GM18907 (cell line): ENCODE results near the gene PNN.
"Not testable (repeated sequence)": the region's sequence is repeated elsewhere in the genome, so short reads cannot be mapped to it uniquely, and the experiment has no call there.

Source experiments
- ATAC-seq: cut with Tn5 transposase; IDR thresholded peaks from one replicate; pipeline ENCODE4 v1.9.1; 2021; ENCODE audit warnings: mild to moderate bottlenecking, moderate library complexity; ENCODE audit not compliant: unreplicated experiment

The PNN gene

DNA sequence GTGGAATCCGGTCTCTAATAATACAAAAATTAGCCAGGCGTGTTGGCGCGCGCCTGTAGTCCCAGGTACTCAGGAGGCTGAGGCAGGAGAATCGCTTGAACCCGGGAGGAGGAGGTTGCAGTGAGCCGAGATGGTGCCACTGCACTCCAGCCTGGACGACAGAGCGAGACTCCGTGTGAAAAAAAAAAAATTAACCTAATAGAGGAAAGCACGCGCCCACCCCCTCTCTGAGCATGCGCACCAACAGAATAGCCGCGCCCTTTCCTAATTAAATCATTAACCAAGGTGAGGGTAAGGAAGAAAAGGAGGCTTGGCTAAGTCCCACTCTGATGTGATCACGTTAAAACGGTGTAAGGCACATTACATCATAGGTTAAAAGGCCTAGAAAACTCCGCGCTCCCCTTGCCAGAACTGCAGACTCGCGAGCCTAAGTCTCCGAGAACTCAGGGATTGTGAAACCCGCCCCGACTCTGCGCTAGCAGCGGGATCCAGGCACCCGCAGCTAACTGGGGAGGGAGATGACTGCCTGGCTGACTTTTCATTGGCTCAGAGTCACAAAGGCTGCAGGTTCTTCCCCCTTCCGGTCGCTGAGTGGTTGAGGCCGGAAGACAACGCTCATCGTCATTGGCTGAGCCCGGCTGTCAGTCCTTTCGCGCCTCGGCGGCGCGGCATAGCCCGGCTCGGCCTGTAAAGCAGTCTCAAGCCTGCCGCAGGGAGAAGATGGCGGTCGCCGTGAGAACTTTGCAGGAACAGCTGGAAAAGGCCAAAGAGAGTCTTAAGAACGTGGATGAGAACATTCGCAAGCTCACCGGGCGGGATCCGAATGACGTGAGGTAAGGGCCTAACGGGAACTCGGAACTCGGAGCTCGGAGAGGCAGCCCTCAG, at the start of gene PNN:
PNN (plus strand) TSS at position 695 of the 885 bp plus-strand sequence; CDS start at position 721, 26 bp downstream.
- ATAC-seq, result peak; percentile 94

DNA sequence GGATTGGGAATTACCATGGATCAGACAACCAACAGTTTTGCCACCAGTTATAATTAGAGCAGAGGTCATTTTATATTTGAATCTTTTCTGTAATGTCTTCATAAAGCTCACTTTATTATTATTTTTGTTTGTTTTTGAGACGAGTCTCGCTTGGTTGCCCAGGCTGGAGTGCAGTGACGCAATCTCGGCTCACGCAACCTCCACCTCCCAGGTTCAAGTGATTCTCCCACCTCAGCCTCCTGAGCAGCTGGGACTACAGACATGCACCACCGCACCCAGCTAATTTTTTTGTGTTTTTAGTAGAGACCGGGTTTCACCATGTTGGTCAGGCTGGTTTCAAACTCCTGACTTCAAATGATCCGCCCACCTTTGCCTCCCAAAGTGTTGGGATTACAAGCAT, 37.2 kb upstream of the PNN start:
- not testable (repeated sequence) for ATAC-seq

DNA sequence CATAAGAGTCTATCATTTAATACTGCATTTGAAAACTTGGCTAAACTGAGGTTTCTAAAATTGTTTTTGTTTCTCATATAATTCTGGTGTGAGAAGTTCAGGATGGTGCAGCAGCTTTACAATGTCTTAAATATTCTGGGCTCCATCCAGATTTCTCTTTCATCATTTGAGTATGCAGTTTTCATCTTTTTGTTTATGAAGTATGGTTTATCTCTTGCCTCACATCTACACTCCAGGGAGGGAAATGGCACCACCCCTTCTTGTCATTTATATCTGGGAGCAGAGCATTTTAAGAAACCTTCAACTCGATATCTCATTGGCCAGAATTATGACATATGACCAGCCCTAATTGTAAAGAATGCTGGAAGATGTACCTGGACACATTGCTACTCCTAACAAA, 36.6 kb upstream of the PNN start:
- no peak for ATAC-seq

DNA sequence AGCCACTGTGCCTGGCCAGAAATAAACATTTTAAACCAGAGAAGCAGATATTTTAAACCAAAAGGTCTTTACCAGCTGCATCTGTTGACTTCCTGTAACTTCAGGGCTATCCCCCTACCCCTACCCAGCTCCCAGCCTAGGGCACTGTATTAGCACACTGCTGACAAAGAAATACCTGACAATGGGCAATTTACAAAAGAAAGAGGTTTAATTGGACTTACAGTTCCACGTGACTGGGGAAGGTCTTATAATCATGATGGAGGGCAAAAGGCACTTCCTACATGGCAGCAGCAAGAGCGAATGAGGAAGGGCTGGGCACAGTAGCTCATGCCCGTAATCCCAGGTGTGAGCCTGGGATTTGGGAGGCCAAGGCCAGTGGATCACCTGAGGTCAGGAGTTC, 34.9 kb upstream of the PNN start:
- ATAC-seq, result no peak

DNA sequence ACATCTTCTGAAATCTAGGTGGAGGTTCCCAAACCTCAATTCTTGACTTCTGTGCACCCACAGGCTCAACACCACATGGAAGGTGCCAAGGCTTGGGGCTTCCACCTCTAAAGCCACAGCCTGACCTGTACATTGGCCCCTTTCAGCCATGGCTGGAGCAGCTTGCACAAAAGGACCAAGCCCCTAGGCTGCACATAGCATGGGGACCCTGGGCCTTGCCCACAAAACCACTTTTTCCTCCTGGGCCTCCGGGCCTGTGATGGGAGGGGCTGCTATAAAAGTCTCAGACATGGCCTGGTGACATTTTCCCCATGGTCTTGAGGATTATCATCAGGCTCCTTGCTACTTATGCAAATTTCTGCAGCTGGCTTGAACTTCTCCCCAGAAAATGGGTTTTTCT, 33.4 kb upstream of the PNN start:
- ATAC-seq, result not testable (repeated sequence)

DNA sequence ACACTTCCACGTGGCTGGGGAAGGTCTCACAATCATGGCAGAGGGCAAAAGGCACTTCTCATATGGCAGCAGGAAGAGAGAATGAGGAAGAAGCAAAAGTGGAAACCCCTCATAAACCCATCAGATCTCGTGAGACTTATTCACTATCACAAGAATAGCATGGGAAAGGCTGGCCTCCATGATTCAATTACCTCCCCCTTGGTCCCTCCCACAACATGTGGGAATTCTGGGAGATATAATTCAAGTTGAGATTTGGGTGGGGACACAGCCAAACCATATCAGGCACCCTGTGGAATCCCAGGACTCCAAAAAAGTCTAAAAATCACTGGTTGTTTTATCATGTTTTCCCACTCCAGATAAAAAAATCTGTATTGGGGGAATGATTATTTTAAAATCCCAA, 31.8 kb upstream of the PNN start:
- ATAC-seq, result not testable (repeated sequence)

DNA sequence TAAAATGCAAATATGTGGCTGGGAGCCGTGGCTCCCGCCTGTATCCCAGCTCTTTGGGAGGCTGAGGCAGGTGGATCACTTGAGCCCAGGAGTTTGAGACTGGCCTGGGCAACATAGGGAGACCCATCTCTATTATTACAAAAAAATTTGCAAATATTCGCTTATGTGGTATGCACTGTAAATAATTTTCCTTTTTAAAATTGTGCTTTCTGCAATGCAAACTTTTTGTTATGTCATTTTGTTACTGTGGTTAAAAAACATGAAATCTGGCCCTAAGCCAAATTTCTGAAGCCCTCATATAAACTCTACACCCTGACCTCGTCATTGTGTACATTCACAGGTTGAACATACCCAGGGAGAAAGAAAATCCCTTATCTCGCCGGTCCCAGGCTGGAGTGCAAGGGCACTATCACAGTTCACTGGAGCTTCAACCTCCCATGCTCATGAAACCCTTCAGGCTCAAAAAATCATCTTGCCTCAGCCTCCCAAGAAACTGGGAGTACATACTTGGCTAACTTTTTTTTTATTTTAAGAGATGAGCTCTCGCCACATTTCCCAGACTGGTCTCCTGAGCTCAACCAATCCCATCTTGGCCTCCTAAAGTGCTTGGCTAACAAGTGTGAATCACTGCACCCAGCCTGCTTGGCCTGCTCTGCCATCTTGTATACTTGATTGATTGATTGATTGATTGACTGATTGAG, 29.6 kb upstream of the PNN start:
- ATAC-seq, result no peak

DNA sequence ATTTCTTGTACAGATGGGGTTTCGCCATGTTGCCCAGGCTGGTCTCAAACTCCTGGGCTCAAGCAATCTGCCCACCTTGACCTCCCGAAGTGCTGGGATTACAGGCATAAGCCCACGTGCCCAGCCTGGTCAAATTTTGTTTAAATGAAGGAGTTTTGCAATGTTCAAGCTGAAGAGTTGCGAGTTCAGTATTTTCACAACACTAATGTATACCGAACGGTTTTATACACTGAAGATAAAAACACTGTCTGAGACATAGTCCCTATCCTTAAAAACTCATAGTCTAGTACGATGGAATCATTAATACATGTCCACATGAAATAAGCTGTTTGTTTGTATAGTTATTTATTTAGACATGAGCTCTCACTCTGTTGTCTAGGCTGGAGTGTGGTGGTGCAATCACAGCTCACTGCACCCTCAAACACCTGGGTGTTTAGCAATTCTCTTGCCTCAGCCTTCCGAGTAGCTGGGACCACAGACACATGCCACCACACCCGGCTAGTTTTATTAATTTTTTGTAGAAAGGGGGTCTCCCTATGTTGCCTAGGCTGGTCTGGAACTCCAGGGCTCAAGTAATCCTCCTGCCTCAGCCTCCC, 20.4 kb upstream of the PNN start:
- ATAC-seq, result no peak

DNA sequence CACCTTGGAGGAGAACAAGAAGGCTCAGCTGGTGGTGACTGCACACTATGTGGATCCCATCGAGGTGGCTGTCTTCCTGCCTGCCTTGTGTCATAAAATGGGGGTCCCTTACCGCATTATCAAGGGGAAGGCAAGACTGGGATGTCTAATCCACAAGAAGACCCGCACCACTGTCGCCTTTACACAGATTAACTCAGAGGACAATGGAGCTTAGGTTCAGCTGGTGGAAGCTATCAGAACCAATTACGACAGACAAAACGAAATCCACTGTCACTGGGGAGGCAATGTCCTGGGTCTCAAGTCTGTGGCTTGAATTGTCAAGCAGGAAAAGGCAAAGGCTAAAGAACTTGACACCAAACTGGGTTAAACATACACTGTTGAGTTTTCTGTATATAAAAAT, 17.6 kb upstream of the PNN start:
- ATAC-seq, result no peak

DNA sequence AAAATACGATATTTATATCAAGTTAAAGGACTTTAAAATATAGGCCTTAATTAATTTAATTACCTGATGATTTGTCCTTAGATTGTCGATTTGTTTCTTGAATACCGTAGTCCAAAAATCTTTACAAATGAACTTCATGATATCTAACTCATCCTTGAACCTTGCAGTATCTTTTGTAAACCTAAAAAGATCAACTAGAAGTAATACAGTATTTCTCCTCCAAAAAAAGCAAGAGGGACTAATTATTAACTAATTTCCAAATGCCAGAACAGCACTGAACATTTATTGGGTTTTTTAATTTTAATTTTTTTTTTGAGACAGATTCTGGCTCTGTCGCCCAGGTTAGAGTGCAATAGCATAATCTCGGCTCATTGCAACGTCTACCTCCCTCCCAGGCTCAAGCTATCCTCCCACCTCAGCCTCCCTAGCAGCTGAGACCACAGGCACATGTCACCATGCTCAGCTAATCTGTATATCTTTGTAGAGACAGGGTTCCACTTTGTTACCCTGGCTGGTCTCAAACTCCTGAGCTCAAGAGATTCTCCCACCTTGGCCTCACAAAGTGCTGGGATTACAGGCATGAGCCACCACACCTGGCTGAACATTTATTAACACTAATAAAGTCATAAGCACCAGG, 16.7 kb upstream of the PNN start:
- ATAC-seq, result no peak

DNA sequence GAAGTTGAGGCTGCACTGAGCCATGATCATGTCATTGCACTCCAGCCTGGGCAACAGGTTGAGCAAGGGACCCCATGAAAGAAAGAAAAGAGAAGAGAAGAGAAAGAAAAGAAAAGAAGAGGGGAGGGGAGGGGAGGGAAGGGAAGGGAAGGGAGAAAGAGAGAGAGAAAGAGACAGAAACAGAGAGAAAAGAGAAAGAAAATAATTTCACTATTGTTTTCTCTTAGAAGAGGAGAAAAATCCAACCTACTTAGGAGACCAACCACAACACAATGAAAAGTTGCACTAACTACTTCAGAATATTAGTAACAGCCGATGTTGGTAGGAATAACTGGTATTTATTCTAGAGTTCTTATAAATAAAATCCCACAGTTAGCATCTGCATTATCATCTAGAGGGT, 14.6 kb upstream of the PNN start:
- no peak for ATAC-seq

DNA sequence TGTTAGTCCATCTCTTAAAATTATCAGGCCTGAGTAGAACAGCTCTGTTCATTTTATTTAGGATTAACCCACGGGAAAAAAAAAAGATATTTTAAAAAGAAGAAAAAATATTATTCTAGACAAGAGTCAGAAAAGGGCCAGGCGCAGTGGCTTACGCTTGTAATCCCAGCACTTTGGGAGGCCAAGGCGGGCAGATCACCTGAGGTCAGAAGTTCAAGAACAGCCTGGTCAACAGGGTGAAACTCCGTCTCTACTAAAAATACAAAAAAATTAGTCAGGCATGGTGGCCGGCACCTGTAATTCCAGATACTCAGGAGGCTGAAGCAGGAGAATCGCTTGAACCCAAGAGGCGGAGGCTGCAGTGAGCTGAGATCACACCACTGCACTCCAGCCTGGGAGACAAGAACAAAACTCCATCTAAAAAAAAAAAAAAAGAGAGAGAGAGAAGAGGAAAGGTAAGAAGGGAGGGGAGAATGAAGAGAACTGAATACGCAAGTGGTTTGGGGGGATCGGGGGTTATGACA, 7.2 kb upstream of the PNN start:
- not testable (repeated sequence) for ATAC-seq

DNA sequence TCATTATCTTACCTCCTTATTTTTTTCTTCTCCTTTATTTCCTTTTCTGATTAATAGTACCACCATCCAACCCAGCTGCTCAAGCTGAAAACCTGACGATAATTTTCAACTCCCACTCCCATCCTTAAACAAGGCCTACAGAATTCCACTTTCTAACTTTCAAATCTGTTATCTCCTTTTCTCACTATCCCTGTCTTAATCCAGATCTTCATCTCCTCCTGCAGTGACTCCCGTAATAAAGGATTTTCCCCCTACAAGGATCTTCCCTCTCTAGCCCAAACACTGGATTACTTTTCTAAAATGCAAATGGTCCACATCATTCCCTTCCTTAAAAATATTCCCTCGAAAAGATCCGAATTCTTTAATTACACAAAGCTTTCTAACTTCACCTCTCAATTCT, 6.5 kb upstream of the PNN start:
- ATAC-seq, result no peak

DNA sequence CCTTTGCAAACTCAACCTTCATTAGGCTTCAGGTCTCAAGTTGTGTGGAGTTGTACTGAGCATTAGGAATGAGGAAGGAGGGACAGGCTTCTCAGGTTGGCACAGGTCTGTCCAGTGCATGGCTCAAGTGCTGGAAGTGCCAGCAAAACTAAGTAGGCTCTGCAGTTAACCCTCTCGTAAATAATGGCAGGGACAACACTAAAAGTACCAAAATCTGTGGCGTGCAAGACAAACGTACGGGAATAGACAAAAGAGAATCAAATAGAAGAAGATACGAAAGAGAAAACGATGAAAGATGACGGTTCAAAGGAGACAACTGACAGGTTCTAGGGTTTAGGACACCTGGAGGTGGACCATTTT, 5.5 kb upstream of the PNN start:
- ATAC-seq, result peak; percentile 6

DNA sequence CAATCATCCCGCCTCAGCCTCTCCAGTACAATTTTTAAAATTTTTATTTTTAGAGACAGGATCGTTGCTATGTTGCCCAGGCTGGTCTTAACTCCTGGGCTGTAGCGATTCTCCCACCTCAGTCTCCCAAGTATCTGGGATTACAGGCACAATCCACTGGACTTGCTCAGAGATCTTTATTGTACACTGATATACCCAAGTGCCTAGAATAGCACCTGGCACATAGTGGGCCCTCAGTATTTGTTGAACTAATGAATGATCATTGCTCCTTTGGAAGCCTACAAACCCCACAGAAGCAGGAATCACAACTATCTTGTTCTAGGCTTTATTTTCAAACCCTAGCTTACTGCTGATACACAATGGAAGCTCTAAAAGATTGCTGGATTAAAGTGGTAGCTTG, 1.9 kb upstream of the PNN start:
- ATAC-seq, result no peak

DNA sequence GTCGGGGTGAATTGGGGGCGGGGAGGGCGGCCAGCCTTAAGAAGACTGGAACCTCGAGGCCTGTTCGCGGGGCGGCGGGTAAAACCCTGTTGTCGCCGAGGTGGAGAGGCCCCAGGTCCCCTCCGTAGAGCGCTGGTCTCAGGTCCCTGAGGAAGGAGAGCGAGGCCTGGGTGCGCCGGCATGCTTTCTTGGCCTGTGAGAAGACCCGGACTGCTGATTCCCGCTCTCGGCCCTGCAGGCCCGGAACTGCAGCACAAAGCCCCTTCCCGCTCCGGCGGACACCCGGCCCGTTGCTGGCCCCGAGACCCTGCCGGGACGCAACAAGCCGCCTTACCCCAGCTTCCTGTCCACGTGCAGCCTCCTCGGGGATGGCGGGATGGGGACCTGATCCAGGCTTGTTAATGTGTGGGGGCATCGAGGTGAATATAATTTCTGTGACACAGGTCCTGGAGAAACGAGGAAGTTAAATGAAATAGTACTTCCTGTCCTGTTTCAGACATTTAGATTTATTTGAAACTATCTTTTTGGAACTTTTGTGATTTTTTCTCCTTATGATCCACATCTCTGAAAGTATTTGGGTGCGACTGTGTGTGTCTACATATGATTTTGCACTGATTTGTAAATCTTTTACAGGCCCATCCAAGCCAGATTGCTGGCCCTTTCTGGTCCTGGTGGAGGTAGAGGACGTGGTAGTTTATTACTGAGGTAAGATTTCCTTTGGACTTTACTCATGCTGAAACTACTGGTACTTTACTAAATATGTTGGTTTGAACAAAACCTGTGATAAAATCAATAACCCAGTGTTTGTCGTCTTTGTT, 600 bp downstream of the PNN start:
- peak; percentile 10 for ATAC-seq

DNA sequence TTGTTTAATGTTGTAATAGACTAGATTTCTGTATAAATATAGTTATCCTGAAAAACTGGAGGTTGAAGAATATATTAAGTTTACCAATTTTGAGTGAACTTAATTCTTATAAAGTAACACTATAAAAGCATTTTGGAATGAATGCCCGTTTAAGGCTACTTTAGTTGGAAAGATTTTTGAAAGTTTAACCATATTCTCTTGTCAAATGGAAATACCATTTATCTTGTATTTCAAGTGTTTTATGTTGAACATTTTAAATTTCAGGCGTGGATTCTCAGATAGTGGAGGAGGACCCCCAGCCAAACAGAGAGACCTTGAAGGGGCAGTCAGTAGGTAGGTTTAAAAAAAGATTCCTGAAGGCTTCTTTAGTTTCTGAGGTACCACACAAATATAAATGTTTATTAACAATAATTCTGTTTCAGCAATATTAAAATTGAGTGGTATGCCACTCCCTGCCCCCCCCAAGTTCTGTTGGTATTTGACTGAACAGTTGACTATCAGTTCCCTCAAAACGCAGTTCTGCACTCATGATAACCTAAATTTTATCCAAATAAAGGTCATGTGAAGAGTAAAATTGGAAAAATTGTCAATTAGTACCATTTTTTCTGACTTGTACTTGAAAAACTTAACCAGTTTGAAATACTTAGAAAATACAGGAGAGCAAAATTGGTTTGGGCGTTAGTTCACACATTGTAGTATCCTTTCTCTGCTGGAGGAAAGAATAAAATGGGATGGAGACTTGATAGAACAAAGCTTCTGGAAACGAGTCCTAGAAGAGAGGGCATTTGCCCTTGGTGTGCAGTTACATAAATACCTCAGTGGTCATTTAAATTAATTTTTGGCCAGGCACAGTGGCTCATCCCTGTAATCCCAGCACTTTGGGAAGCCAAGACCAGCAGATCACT, 1.5 kb downstream of the PNN start:
- ATAC-seq, result no peak

DNA sequence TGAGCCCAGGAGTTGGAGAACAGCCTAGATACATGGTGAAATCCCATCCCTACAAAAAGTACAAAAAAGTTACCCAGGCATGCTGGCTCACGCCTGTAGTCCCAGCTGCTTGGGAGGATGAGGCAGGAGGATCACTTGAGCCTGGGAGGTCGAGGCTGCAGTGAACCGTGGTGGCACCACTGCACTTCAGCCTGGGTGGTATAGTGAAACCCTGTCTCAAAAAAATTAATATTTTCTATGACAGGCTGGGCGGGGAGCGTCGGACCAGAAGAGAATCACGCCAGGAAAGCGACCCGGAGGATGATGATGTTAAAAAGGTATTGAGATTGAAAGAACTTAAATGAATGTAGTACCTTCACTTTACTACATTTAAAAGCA, 2.1 kb downstream of the PNN start:
- no peak for ATAC-seq

DNA sequence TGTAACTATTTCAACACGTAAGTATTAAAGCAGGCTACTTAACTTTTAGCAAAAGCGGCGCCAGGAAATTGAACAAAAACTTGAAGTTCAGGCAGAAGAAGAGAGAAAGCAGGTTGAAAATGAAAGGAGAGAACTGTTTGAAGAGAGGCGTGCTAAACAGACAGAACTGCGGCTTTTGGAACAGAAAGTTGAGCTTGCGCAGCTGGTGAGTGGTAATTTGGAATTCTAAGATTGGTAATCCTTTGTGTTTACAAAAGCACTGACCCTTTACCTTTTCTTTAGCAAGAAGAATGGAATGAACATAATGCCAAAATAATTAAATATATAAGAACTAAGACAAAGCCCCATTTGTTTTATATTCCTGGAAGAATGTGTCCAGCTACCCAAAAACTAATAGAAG, 4.0 kb downstream of the PNN start:
- ATAC-seq, result no peak
